ENCODE measurements around the gene RAB6B. TPM values are rescaled to one million over a fixed set of nuclear protein-coding genes. Genes with fewer than 3 reads are reported as not detected.

Gene RAB6B
- total RNA-seq, 2 experiments from 2014 or later = 1.7 to 2.0 TPM

GRCh38 chr3:133840055-133840737 lies 55.5 kb downstream of the RAB6B start:
- Mint-ChIP-seq H3K4me1 (ENCODE audit: low read depth) (no peaks in the 10 kb centered on the region), H3K27ac (no peak overlapping the region), H3K27me3 (no peaks in the 10 kb centered on the region), H3K9me3 (no peaks in the 10 kb centered on the region), H3K36me3 (ENCODE audit: low read depth) (no peaks in the 10 kb centered on the region), H3K4me3 (no peak overlapping the region)
- ChIA-PET CTCF (interaction anchor here (0.9 kb wide), 1 partner anchor 15 kb away, joined by 3 read pairs; no protein-coding TSS in a partner anchor), POLR2A (no interaction called here)
- TF ChIP-seq CTCF (IDR thresholded peaks at IDR 0.05) = no peak
- DNase-seq (no peak), ATAC-seq (no peak)
- intact Hi-C loops (cut with micrococcal nuclease) = no loop called here

GRCh38 chr3:133838916-133839800 lies 56.5 kb downstream of the RAB6B start:
- DNase-seq (no peak), ATAC-seq (no peak)
- no peak overlapping the region for H3K4me3 Mint-ChIP-seq
- intact Hi-C loops (cut with micrococcal nuclease) = no loop called here
- H3K36me3 Mint-ChIP-seq (ENCODE audit: low read depth) = no peaks in the 10 kb centered on the region
- no peak overlapping the region for H3K27ac Mint-ChIP-seq
- CTCF ChIA-PET = no interaction called here
- POLR2A ChIA-PET = no interaction called here
- no peaks in the 10 kb centered on the region for H3K4me1 Mint-ChIP-seq (ENCODE audit: low read depth)
- no peaks in the 10 kb centered on the region for H3K27me3 Mint-ChIP-seq
- no peaks in the 10 kb centered on the region for H3K9me3 Mint-ChIP-seq
- TF ChIP-seq CTCF (IDR thresholded peaks at IDR 0.05) = no peak

GRCh38 chr3:133838296-133838789 lies 57.3 kb downstream of the RAB6B start:
- no peak for TF ChIP-seq CTCF (IDR thresholded peaks at IDR 0.05)
- H3K9me3 Mint-ChIP-seq = no peaks in the 10 kb centered on the region
- DNase-seq (no peak), ATAC-seq (no peak)
- H3K4me3 Mint-ChIP-seq = no peak overlapping the region
- ChIA-PET POLR2A (no interaction called here), CTCF (no interaction called here)
- H3K27me3 Mint-ChIP-seq = no peaks in the 10 kb centered on the region
- intact Hi-C loops (cut with micrococcal nuclease) = no loop called here
- H3K27ac Mint-ChIP-seq = no peak overlapping the region
- H3K36me3 Mint-ChIP-seq (ENCODE audit: low read depth) = no peaks in the 10 kb centered on the region
- H3K4me1 Mint-ChIP-seq (ENCODE audit: low read depth) = no peaks in the 10 kb centered on the region

- H3K9me3 Mint-ChIP-seq = no peaks in the 10 kb centered on the region
- DNase-seq (no peak), ATAC-seq (no peak)
- intact Hi-C loops (cut with micrococcal nuclease) = no loop called here
- ChIA-PET CTCF (no interaction called here), POLR2A (no interaction called here)
- no peaks in the 10 kb centered on the region for H3K36me3 Mint-ChIP-seq (ENCODE audit: low read depth)
- no peak for TF ChIP-seq CTCF (IDR thresholded peaks at IDR 0.05)
- no peak overlapping the region for H3K4me3 Mint-ChIP-seq
- H3K4me1 Mint-ChIP-seq (ENCODE audit: low read depth) = no peaks in the 10 kb centered on the region
- H3K27me3 Mint-ChIP-seq = no peaks in the 10 kb centered on the region
- H3K27ac Mint-ChIP-seq = no peak overlapping the region
Measured at GRCh38 chr3:133837487-133838295, 58.0 kb downstream of the RAB6B start.

All from activated CD8-positive, alpha-beta T cell treated with anti-CD3 and anti-CD28 coated beads for 36 hours (primary cell).